ENCODE data around the gene TRPM6.

The TRPM6 gene

DNA sequence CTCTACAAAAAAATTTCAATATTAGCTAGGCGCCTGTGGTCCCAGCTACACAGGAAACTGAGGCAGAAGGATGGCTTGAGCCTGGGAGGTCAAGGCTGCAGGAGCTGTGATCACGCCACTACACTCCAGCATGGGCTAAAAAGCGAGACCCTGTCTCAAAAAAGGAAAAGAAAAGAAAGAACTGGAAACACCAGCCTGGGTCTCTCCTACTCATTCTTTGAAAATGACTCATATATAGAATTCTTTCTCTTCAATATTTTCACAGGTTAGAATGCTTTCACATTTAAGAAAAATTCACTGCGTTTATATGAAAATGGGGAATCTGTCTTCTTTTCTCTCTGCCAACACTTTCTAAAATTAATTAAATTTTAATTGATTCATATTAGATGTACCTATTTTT is 115.6 kb downstream of the TRPM6 start:
- DNase-seq, result no peak

DNA sequence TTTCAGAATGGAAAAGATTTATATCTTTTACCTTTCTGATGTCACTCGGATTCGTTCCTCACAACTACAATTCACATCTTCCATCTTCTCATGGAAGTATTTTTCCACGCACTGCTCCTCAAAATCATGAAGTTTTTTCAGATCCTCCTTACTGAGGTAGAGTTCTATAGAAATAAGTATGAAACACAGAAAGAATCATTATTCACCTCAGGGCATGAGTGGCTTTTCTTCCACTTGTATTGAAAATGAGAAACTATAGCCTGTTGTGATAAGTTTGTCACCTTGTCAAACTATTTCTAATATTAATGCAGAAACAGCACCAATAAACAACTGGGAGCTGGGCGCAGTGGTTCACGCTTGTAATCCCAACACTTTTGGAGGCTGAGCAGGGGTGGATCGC is 116.0 kb downstream of the TRPM6 start:
- no peak for DNase-seq

DNA sequence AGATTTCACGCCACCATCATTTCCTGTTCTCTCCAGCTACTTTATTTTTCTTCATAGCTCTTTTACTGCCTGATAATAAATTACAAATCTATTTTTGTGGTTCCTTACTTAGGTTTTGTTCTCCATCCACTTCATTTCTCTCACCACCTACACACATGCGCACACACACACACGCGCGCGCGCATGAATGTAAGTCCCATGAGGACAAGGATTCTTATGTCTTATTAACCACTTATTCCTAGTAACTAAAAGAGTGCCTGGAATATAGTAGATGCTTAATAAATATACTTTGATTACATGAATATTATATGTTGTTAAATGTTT is 116.5 kb downstream of the TRPM6 start:
- DNase-seq, result no peak

DNA sequence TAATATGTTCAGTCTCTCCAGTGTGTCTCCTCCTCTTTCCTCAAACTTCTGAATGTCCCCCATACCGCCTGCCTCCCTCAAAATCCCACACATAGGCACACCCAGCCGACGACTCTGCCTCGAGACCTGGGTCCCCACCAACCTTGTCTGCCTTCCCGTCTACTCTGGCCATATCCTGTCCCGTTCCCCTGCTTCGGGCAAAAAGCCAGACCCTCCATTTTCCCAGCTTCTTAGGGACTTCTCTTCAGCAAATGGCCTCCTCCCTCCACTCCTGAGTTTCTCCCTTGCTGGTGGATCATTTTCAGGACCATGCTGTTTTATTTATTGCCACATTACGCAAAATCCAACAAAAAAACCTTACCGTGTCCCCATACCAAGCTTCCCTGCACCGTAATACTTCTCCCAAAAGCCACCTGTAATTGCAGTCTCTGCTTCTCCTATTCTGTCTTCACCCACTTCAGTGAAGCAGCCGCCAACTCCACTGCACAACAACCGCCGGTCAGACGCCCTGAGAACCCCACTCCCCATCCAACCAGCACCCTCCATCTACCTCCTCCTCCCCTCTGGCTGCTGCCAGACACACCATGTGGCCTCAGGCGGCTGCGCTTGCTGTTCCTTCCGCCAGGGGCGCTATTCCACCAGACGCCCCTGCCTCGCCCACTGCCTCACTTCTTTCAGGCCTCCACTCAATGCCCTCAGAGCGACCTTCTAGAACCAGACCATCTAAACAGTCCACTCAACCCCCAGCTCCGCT is 117.0 kb downstream of the TRPM6 start:
- no peak for DNase-seq

DNA sequence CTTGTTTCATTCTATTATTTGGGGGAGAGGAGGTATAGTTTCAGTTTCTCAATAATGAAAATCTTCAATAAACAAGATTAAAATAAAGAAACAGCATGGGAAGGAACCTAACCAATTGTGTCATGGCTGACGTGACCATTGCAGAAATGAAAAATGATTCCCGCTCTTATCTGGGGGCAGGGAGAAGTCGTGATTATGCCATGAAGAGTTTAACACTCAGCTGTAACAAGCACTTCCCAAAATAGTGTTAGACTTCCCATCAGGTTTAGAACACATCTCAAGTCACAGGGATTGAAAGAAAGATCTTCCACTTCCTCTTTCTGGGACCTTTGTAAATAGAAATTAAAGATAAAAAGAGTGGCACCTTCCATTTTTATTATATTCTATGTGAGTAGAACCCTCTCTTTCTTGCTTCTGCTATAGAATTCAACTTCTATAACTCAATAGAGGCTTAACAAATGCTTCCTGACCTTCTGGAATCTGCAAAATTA is 122.2 kb downstream of the TRPM6 start:
- DNase-seq, result peak; percentile 31

DNA sequence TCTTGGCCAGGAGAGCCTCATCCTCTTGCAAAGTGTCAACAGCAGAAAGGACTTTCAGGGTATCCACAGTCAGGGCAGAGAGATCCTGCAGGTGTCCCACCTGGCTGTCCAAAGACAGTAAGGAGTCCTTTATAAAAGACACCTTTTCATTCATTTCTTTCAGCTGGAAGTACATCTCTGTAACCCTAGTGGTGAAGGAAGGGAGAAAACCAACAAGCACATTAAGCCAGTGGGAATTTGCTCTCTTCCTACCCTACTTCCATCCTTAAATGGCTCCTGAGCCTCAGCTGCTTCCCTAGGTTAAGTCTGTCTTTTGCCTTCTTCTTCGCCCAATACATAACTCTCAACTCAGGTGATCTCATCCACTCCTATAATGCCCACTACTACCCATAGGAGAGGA is 124.8 kb downstream of the TRPM6 start:
- DNase-seq, result no peak

DNA sequence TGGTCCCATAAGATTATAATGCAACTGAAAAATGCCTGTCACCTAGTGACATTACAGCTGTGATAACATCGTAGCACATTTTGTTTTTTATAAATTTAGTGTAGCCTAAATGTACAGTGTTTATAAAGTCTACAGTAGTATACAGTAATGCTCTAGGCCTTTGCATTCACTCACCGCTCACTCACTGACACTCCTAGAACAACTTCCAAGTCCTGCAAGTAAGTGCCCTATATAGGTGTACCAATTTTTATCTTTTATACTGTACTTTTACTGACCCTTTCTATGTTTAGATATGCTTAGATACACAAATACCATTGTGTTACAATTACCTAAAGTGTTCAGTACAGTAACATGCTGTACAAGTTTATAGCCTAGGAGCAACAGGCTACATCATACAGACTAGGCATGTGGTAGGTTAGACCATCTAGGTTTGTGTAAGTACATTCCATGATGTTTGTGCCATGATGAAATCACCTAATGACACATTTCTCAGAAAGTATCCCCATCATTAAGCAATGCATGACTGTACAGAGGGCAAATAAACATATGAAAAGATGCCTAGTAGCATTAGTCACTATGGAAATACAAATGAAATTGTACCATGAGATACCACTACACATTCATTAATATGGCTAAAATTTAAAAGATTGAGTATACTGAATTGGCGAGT is 127.6 kb downstream of the TRPM6 start:
- DNase-seq, result peak; percentile 27

DNA sequence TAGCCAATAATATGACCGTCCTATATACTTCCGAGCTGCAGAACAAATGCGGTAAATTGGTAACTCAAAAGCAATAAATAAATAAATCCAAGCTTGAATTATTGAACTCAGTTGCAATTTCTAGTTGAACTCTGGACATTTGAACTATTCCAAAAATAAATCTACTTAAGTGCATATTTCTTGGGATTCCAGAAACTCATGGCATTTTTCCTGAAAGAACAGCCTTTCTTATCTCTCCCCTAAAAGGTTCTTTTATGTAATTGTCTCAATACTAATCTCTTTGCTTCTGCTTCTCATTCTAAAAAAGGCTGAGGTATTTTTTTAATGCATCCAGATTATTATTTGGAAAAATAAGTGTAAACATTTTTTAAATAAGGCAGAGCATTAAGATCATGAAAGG is 131.7 kb downstream of the TRPM6 start:
- DNase-seq, result no peak

DNA sequence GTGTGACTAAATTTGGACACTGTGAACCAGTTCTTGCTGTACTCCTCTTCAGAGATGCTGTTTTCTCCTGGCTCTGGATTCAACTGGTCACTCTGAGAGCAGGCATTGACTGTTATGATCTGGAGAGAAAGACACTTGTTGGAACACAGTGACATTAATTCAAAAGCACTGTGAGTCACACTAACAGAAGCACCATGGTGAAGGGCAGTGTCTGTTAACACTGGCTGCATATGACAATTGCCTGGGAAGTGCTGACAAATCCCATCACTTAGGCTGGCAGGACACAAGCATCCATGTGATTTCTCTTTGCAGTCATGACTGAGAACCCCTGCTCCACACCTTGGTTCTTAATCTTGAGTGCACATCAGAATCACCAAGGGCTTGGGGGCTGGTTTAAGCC is 132.4 kb downstream of the TRPM6 start:
- DNase-seq, result no peak

DNA sequence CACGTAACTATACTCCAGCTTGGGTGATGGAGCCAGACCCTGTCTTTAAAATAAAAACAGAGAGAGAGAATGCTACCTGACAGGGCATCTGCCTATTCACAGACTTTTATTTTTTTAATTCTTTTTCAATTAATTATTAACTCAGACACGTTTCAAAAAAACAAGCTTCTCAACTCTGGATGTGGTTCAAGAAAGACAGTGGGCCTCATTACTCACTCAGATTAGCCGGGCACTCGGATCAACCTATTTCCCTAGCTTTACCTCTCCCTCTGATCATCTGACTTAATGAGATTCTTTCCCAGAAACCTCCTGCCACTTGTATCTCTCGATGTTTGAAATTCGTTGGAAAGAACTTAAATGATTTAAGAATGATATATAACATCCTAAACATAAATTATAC is 134.1 kb downstream of the TRPM6 start:
- no peak for DNase-seq

DNA sequence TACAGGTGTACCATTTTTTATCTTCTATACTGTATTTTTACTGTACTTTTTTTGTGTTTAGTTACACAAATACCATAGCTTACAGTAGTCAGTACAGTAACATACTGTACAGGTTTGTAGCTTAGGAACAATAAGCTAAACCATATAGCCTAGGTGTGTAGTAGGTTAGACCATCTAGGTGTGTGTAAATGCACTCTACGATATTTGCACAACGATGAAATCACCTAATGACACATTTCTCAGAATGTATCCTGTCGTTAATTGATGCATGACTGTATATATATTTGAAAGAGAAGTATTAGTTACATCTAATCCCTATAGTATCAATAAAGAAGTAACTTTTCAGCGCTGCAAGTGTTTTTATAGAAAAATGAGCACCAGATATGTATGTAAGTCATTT is 138.8 kb downstream of the TRPM6 start:
- no peak for DNase-seq

DNA sequence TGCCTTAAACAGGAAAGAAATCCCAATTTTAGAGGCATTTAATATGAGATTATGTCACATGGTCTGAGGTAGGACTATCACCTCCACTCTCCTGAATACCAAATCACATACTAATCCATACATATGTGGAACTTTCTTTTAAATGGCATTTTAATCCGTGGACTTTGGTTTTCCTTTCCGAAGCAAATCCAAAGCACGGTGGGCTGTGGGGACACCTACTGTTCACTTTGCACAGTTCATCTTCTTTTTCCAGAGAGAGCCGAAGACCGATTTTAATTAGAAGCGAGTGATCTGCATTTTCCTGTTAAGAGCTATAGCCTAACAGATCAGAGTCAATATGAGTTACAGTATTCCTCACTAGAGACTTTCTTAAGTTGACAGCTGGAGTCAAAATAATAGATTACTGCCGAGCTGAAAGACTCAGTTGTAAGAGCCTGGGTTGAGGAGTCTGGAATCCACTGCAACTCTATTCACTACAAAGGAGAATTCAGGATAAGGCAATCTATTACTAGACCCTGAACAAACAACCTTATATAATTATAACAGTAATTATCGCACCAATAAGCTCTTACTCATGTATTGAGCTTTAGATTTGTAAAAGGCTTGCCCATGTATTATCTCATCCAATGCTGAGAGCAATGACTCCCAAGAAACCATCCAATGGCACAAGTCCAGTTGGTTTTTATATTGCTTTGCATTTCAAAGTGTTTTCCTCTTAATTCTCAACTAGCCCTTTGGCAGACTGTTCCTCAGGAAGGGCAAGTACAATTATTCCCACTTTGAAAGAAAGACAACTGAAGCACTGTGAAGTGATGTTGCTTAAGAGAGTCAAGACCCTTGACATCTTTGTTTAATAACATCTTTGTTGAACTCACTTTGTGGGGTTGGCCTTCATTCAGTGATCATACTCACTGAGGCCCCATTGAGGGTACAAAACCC is 144.7 kb downstream of the TRPM6 start:
- peak; percentile 5 for DNase-seq

DNA sequence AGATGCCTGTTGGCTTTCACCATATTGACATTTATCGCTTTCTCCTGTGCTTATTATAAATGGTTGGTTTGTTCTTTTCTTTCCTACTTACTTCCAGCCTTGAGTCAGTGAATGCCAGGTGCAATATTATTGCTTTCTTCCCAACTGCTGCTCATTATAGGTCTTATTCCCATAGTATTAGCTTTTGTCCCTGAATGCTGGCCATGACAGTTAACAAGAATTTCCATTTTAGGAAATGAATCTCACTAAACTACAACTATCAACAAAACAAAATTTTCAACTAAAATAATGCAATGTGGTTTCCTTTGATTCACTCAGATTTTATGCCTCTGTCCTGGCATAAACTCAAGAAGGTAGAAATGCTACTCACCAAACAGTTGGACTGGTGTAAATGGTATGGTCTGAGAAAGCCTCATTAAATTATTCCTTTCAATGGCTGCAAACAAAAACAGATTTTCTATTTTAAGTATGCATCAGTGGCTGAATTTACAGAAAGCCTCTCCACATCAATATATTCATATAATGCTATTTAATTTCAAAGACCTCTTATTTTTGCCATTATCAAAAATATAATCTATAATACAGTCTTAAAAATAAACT is 145.4 kb downstream of the TRPM6 start:
- no peak for DNase-seq

DNA sequence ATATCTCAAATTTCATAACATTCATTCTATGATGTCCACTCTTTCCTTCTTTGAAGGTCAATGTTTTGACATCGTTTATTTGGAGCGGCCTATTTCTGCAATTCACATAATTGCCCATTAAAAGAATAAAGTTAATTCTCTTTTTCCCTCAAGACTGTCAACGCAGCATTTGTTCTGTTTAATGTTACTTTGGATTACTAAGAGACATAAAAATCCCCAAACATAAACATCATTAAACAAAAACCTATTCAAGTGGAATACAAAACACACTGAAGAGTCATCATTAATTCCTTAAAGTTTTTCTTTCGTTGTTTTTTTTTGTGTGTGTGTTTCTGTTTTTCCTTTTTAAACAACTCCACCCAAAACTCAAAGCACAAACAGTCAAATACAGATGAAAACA is 151.1 kb downstream of the TRPM6 start:
- no peak for DNase-seq

DNA sequence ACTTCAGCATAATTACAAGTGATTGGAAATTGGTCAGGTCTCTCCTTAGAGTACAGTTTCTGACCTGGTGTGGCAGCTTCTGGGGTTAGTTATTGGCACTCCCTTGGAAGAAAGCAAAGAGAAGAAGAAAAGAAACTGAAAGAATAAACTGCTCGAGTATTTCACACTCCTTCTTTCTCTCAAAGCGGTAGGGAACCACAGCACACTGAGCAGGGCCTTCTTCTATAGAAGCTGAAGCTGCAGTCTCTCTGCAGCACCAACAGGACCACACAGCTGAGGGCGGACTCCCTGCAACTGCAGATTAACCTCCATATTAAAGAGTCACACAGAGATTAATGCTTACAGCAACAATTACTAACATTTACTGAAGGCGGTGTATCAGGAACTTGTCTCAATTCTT is 152.0 kb downstream of the TRPM6 start:
- DNase-seq, result no peak

DNA sequence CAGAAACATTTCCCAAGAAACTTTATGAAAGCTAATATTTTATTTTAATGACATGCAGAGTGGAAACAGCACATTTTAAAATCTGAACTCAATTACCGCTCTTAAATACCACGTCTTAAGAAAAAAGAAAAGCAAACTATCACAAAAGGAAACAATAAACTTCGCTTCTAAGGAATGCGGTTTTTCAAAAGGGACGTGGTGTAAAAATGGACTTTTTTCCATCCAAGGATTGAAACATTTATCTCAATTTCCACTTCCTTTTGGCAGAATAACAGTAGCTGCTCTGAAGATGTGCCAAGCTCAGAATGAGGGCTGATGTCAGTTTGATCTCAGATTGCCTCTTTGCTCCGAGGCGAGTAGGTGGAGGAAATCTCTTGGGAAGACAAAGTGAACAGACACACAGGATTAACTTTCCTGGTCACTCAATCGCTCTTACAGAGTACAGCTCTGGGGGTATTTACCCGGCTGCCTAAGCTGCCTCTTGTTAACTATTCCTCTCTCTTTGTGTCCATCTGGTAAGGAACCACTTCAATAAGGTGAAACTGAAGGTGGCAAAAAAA is 158.5 kb downstream of the TRPM6 start:
- no peak for DNase-seq

DNA sequence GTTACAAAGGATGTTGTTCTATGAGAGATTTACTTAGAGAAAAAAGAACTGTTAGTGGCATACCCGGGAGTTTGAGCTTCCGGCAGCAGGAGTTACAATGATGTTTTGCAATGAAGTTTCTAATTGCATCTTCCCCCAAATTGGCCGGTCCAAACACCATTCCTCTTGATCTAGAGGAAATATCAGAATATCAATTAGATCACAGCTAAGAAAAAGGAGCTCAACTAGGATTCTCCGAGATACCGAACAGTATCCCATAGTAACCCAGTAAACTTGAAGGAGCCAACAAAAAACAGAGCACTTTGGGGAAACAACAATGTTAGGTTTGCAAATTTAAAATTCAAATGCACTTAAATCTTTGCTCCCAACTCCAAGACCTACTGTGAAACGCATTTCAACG is 159.5 kb downstream of the TRPM6 start:
- no peak for DNase-seq

DNA sequence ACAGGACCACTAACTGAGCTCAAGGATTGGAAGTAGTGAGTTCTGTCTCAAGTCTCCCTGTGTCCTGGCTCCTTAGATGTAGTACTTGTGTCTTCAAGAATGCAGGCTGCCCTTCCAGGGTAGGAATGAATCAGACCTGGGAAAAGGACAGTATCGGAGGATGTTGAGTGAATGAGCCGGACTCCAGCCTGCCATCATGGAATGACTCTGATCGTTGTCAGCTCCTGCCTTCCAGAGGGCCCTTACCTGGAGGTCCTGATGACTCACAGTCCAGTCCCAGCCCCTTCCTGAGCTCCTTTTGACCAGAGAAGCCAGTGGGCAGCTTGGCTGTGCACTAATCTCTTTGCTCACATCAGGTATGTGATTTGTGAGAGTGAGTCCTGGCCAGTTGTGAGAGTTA is 161.1 kb downstream of the TRPM6 start:
- no peak for DNase-seq

DNA sequence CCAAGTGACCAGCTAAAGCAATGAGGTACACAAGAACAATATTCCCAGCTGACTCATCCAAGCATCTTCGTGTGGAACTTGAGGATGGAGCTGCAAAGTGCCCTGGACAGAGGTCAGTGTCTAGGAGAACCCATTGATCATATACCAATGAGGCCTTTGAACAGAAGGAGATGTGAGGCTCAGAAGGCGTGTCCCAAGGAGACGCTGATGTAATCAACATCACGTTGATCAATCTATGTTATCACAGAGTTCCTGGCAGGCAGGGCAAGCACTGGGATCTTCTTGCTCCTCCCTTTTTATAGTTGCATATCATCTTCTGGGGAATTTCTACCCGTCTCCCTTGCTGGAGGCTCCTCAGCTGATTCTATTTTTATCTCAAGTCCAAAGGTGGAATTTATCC is 163.4 kb downstream of the TRPM6 start:
- DNase-seq, result no peak

DNA sequence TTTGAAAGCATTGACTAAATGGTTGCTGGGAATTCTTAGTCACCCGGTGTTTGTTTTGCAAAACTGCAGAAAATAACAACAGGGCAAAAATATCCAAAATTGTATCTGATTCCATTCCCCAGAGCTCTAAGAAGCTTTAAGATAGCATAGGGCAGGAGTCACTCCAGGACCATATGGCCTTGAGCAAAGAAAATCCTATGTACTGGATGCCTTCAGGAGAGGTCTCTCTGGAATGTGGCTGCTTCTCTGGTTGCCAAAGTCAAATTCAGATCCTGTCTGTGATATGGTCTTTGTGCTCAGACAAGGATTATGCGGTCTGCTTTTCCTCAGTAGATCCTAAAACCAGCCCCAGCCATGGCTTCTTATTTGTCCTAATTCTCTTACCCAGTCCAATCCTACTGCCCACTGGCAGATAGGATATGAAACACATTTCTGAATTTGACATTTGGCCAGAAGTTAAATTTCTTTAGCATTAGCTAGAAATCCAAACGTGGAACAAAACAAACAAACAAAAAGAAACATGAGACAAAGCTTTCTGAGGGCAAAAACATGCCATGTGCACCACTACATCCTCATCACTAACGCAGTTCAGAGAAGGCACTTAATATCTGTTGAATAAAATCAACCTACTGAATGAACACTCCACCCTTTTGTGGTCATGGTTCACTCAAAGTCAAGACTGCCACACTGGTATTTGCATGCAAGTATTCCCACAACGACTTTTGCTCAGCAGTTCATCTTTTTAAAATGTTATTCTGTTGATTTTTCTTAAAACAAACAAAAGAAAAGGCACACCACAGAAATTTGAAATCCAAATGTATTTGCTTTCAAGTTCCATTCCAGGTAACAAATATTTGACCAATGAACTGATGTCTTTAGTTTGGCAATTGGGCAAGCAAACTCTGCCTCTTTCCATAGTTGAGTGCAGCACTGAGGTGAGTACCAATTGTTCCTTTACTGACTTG is 165.7 kb downstream of the TRPM6 start:
- DNase-seq, result no peak

DNA sequence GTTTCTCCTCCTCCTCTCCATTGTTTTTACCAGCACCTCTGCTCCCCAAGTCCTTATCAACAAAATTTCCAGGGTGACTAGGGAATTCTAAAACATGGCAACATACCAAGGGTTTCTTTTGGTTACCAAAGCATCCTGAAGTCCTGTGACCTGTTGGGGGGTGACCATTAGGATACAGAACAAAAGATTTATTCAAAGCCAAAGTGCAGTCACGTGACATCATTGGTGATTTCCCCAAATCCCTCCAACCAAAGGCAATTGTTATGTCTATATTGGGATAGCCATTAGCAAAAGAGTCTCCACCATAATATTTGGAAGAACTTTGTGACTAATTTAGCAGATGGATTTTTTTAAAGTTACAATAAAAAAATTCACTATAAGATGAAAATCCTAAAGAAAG is 168.4 kb downstream of the TRPM6 start:
- no peak for DNase-seq

DNA sequence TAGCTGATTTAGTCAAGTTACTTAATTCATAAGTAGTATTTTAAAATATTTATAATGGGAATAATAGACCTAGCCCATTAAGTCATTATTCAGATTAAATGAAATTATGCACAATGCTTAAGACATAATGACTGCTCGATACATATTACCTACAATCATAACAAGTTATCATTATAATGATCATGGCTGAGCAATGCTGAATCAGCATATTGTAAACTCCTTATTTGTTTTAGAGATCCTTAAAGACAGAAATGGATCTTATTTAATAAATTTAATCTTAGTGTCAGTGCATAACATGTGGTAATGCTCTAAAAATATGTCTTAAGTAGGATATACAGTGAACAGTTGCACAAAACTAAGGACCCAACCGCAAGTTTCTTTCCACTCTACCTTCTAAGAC is 169.0 kb downstream of the TRPM6 start:
- no peak for DNase-seq

Data from inflammatory macrophage treated with lipopolysaccharide for 4 hours (primary cell).